Coronary artery (tissue), 2 donors: ENCODE measurements around the gene SLC43A3.

Experiments
- DNase-seq: peaks from one replicate; pipeline ENCODE4 v3.0.0-alpha.2; 2017; ENCODE audit warnings: low spot score
- H3K27ac ChIP-seq, 2 donors: fragments of 200-600 bp; sonication (generic); one replicate each; pipeline ENCODE4 v1.5.1; 2016 to 2019
- H3K4me3 ChIP-seq: fragments of 200-600 bp; sonication (generic); 2 replicates; pipeline ENCODE4 v1.5.1; 2016; ENCODE audit warnings: mild to moderate bottlenecking, moderate library complexity
- TF ChIP-seq, protein P1 (sequence below): fragments of 200-600 bp; sonication (generic); IDR thresholded peaks from one replicate; pipeline ENCODE4 v1.5.1; 2019; ENCODE audit warnings: antibody characterized with exemption

SLC43A3 gene

DNA sequence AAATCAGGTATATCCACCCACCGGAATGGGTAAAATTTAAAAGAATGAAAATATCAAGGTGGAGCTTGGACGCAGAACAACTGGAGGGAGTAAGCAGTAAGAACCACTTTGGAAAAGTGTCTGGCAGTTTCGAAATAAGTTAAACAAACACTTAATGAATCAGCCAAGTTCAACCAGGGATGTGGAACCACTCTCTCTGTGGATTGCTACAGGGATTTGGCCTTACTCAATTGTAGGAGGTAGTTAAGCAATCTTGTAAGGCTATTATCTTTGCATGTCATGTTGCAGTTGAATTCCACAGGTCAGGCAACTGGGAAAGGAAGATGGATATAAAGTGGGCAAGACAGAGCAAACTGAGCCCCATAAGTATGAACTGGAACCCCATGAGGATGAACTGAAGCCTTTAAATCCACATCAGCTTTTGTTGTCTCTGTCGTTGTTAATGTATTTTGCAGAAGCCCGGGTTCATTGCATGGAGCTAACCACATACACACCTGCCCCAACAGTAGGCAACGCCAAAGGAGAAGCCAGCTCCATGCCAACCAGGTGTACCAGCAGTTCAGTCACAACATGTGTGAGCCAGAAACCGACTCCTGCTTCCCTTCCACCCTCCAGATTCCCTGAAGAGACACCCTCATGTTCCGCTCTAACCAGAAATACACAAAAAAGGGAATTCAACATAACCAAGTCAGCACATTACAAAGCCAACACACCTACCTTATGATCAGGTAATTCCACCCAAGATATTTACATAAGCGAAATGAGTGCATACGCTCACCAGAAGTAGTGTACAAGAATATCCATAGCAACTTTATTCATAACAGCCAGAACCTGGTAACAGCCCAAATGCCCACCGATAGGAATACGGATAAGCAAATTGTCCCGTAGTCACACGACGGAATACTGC, 8.0 kb upstream of the SLC43A3 start:
- no peak for DNase-seq
- peak overlapping the region in 1 of 2 donors; percentile 56 for H3K27ac ChIP-seq

DNA sequence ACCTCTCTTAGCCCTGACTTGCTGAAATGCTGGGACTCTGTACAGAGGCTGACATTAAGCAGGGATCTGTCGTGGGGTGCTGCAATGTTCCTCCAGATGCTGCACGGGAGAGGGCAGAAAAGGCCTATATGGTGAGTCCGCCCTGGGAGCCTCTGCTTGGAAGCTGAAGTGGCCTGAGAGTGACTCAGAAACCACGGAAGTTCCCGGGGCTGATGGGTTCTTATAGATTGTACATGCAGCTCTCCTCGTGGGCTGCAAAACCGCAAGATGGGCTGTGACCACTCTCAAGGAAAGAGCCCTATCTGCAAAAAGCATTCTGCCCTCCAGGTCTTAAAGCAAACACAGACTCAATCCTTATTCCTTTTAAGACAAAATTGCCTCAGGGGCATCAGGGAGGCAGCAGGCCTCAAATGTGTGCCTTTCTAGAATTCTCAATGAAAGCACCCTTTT, 5.8 kb upstream of the SLC43A3 start:
- H3K4me3 ChIP-seq, result no peak overlapping the region
- DNase-seq, result no peak
- H3K27ac ChIP-seq, result no peak overlapping the region
- TF ChIP-seq, protein P1, sequence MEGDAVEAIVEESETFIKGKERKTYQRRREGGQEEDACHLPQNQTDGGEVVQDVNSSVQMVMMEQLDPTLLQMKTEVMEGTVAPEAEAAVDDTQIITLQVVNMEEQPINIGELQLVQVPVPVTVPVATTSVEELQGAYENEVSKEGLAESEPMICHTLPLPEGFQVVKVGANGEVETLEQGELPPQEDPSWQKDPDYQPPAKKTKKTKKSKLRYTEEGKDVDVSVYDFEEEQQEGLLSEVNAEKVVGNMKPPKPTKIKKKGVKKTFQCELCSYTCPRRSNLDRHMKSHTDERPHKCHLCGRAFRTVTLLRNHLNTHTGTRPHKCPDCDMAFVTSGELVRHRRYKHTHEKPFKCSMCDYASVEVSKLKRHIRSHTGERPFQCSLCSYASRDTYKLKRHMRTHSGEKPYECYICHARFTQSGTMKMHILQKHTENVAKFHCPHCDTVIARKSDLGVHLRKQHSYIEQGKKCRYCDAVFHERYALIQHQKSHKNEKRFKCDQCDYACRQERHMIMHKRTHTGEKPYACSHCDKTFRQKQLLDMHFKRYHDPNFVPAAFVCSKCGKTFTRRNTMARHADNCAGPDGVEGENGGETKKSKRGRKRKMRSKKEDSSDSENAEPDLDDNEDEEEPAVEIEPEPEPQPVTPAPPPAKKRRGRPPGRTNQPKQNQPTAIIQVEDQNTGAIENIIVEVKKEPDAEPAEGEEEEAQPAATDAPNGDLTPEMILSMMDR, result no peak

More for the DNA sequence above, 8.0 kb upstream of the SLC43A3 start:
- H3K4me3 ChIP-seq, result no peak overlapping the region
- TF ChIP-seq, protein P1, result no peak

DNA sequence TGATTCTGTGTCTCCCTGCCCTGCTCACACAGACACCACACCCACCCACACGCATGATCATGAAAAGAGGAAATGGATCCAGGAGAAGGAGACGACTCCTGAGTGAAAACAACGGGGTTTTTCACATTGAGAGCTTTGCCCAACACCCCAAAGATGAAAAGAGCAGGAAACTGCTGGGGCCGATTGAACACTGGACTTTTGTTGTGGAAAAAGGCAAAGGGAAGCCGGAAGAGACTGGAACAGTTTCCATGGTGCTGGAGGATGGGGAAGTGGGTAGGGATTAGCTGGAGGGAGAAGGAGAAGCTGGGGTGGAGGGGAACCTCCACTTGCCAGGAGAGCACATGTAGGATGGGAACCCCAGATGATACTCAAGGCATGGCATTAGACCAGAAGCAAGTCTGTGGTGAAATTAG, 5.2 kb upstream of the SLC43A3 start:
- no peak overlapping the region for H3K27ac ChIP-seq
- H3K4me3 ChIP-seq, result no peak overlapping the region
- TF ChIP-seq, protein P1, result no peak
- DNase-seq, result no peak

DNA sequence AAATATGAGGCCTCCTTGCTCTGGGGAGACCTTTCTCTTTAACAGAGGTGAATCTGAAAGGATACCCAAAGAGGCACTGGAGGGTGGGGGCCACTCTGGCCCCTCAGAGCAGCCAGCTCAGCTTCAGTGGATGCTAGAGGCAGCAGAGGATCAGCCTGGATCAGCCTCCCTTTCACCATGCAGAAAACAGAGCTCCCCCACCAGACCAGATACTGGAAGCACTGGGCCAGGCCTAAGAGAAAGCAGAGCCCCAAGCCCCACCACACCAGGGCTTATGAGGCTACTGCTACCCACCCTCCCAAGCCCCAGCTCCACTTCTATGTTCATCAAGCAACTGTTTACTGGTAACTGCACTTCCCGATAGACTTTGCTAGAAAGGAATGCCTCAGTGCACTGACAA, 4.0 kb upstream of the SLC43A3 start:
- no peak for DNase-seq
- Histone ChIP-seq H3K27ac (no peak overlapping the region), H3K4me3 (no peak overlapping the region)
- TF ChIP-seq, protein P1, result no peak

DNA sequence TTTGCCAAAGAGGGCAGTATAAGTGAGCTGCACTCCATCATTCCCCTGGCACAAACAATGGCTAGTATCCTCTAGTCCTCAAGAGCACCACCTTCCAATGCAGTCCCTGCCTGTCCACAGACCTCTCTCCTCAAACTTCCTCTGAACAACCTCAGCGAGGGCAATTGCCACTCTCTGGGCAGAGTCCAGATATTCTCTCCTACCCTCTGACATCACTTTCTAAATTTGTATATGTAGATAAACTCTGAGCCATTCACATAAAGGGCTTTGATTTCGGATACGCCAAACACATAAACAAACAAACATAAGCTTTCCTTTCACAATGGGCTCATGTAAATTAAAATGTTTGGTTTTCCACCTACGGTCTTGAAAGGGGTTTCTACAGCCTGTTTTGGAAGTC, 3.0 kb upstream of the SLC43A3 start:
- Histone ChIP-seq H3K27ac (no peak overlapping the region), H3K4me3 (no peak overlapping the region)
- TF ChIP-seq, protein P1, result no peak
- DNase-seq, result no peak

DNA sequence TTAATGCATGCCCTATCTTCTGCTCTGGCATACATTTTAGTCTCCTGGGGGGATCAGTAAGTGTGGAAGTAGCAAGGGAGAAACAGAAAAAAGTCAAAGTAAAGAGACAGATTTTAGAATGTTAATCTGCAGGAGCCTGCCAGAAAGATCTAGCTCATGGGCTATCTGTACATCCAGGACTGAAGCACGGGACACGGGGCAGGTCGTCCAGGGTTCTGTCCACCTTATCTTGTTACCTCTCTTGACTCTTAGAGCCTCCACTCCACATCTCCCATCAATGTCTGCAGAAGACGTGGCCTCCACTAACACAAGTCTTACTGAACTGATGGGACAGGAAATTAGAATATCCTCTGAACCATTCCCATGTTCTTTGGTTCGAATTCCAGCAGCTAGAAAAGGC, 1.7 kb upstream of the SLC43A3 start:
- no peak overlapping the region for H3K4me3 ChIP-seq
- no peak overlapping the region for H3K27ac ChIP-seq
- TF ChIP-seq, protein P1, result no peak
- DNase-seq, result no peak

DNA sequence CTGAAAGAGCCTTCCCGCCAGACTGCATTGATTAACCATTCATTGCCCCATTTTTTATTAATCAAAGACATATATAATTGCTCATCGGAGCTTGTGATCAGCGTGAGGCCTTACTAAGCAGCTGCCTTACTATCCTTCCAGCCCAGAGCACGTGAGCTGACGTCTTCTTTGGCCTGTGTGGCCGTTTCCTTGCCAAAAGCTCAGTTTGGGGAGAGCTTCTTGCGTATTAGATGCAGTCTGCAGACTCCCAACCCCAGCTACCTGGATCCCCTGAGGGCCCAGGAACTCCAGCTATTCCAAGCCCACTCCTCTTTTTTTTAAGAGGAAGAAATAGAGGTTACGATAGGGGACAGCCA, 784 bp upstream of the SLC43A3 start:
- H3K27ac ChIP-seq, result peak overlapping the region; percentile 91 to 99
- TF ChIP-seq, protein P1, result no peak
- peak; percentile 88 for DNase-seq
- peak overlapping the region; percentile 80 for H3K4me3 ChIP-seq
